H9 (cell line): ENCODE results near the gene ASB8. TPM values are rescaled to one million over a fixed set of nuclear protein-coding genes. Genes with fewer than 3 reads are reported as not detected.

Experiments used
- DNase-seq: peaks from one replicate; pipeline ENCODE4 v3.0.0-alpha.2; 2017
- H2AFZ ChIP-seq: one replicate; pipeline ENCODE4 v1.6.1; 2013; ENCODE audit warnings: mild to moderate bottlenecking, low read length, control low read depth, moderate library complexity
- H2AK5ac ChIP-seq: 2 replicates; pipeline ENCODE4 v1.6.1; 2013; ENCODE audit warnings: low read length, control low read depth, mixed read lengths; ENCODE audit not compliant: insufficient read length
- H2BK120ac ChIP-seq: one replicate; pipeline ENCODE4 v1.6.1; 2013; ENCODE audit warnings: low read depth, mild to moderate bottlenecking, low read length, control low read depth, inconsistent platforms; ENCODE audit not compliant: poor library complexity, severe bottlenecking
- H2BK12ac ChIP-seq: 2 replicates; pipeline ENCODE4 v1.6.1; 2013; ENCODE audit warnings: low read length, control low read depth, mixed read lengths, low read depth; ENCODE audit not compliant: insufficient read length
- H2BK15ac ChIP-seq: 2 replicates; pipeline ENCODE4 v1.6.1; 2013; ENCODE audit warnings: low read depth, low read length, control low read depth
- H2BK20ac ChIP-seq: one replicate; pipeline ENCODE4 v1.6.1; 2013; ENCODE audit warnings: low read depth, mild to moderate bottlenecking, low read length, control low read depth, inconsistent platforms; ENCODE audit not compliant: poor library complexity, severe bottlenecking
- H2BK5ac ChIP-seq: 2 replicates; pipeline ENCODE4 v1.6.1; 2013; ENCODE audit warnings: low read length, control low read depth, mixed read lengths; ENCODE audit not compliant: insufficient read length
- H3K14ac ChIP-seq: 2 replicates; pipeline ENCODE4 v1.6.1; 2013; ENCODE audit warnings: low read length, control low read depth; ENCODE audit not compliant: insufficient read depth
- H3K18ac ChIP-seq: 2 replicates; pipeline ENCODE4 v1.6.1; 2013; ENCODE audit warnings: low read depth, mild to moderate bottlenecking, mixed read lengths, low read length, control low read depth; ENCODE audit not compliant: insufficient read length
- H3K23ac ChIP-seq: 2 replicates; pipeline ENCODE4 v1.6.1; 2013; ENCODE audit warnings: low read length, control low read depth, mixed read lengths, low read depth; ENCODE audit not compliant: insufficient read length
- H3K23me2 ChIP-seq: 2 replicates; pipeline ENCODE4 v1.6.1; 2013; ENCODE audit warnings: low read depth, mild to moderate bottlenecking, mixed read lengths, low read length, control low read depth; ENCODE audit not compliant: insufficient read length, poor library complexity, severe bottlenecking
- H3K27ac ChIP-seq: 2 replicates; pipeline ENCODE4 v1.5.1; 2013; ENCODE audit warnings: low read length, control low read depth, mixed read lengths, low read depth; ENCODE audit not compliant: insufficient read length
- H3K27me3 ChIP-seq: 2 replicates; pipeline ENCODE4 v1.6.1; 2013; ENCODE audit warnings: low read length, control low read depth, inconsistent platforms; ENCODE audit not compliant: insufficient read depth
- H3K4ac ChIP-seq: 2 replicates; pipeline ENCODE4 v1.6.1; 2013; ENCODE audit warnings: low read depth, mild to moderate bottlenecking, control low read depth, inconsistent platforms, low read length, moderate library complexity
- H3K4me1 ChIP-seq: 2 replicates; pipeline ENCODE4 v1.6.1; 2013; ENCODE audit warnings: low read length, control low read depth, inconsistent platforms; ENCODE audit not compliant: insufficient read depth
- H3K4me2 ChIP-seq: 2 replicates; pipeline ENCODE4 v1.6.1; 2013; ENCODE audit warnings: low read length, control low read depth, mixed read lengths; ENCODE audit not compliant: insufficient read length, insufficient read depth
- H3K56ac ChIP-seq: 2 replicates; pipeline ENCODE4 v1.6.1; 2013; ENCODE audit warnings: low read depth, mild to moderate bottlenecking, mixed read lengths, low read length, control low read depth; ENCODE audit not compliant: insufficient read length
- H3K79me1 ChIP-seq: 2 replicates; pipeline ENCODE4 v1.6.1; 2013; ENCODE audit warnings: low read depth, mild to moderate bottlenecking, moderate library complexity, low read length, control low read depth, inconsistent platforms; ENCODE audit not compliant: insufficient read depth, poor library complexity, severe bottlenecking
- H3K79me2 ChIP-seq: 2 replicates; pipeline ENCODE4 v1.6.1; 2013; ENCODE audit warnings: low read length, control low read depth, inconsistent platforms; ENCODE audit not compliant: insufficient read depth
- H3K9ac ChIP-seq: 2 replicates; pipeline ENCODE4 v1.6.1; 2013; ENCODE audit warnings: low read length, control low read depth, mixed read lengths; ENCODE audit not compliant: insufficient read length; ENCODE audit errors: extremely low read depth
- H3K9me3 ChIP-seq: one replicate; pipeline ENCODE4 v1.6.1; 2013; ENCODE audit warnings: low read depth, low read length, inconsistent platforms; ENCODE audit not compliant: control insufficient read depth
- H3T11ph ChIP-seq: one replicate; pipeline ENCODE4 v1.6.1; 2013; ENCODE audit warnings: mild to moderate bottlenecking, low read length, control low read depth, inconsistent platforms
- H4K20me1 ChIP-seq: one replicate; pipeline ENCODE4 v1.6.1; 2013; ENCODE audit not compliant: control insufficient read depth, insufficient read length, insufficient read depth
- H4K5ac ChIP-seq: 2 replicates; pipeline ENCODE4 v1.6.1; 2013; ENCODE audit warnings: low read depth, mild to moderate bottlenecking, mixed read lengths, low read length, control low read depth; ENCODE audit not compliant: insufficient read length
- H4K8ac ChIP-seq: replicated peaks from 2 replicates; pipeline ENCODE4 v1.6.1; 2013; ENCODE audit warnings: low read length, control low read depth, mixed read lengths, low read depth; ENCODE audit not compliant: insufficient read length
- H4K91ac ChIP-seq: 2 replicates; pipeline ENCODE4 v1.6.1; 2013; ENCODE audit warnings: low read depth, mild to moderate bottlenecking, moderate library complexity, mixed read lengths, low read length, control low read depth; ENCODE audit not compliant: insufficient read length
- H3K27ac Mint-ChIP-seq, 3 experiments: 2 replicates in 2 of 3; 3 replicates in 1 of 3; pipeline ENCODE4 v1.8.0; 2020 to 2021; ENCODE audit warnings: mixed read lengths in 3 of 3, mild to moderate bottlenecking in 1 of 3, moderate library complexity in 1 of 3
- H3K27me3 Mint-ChIP-seq: 2 replicates; pipeline ENCODE4 v1.8.0; 2021; ENCODE audit warnings: low read depth, mild to moderate bottlenecking, moderate library complexity, mixed read lengths
- H3K36me3 Mint-ChIP-seq, 3 experiments: 2 replicates in 2 of 3; 3 replicates in 1 of 3; pipeline ENCODE4 v1.8.0; 2020 to 2021; ENCODE audit warnings: low read depth in 3 of 3, mixed read lengths in 3 of 3; ENCODE audit not compliant: insufficient read depth in 1 of 3
- H3K4me1 Mint-ChIP-seq, 2 experiments: 2 replicates each; pipeline ENCODE4 v1.8.0; 2020; ENCODE audit warnings: mixed read lengths in 2 of 2
- H3K4me3 Mint-ChIP-seq, 2 experiments: 2 replicates in 1 of 2; 3 replicates in 1 of 2; pipeline ENCODE4 v1.8.0; 2020 to 2021; ENCODE audit warnings: mild to moderate bottlenecking in 2 of 2, mixed read lengths in 2 of 2, moderate library complexity in 1 of 2
- H3K9me3 Mint-ChIP-seq, 2 experiments: 2 replicates in 1 of 2; 3 replicates in 1 of 2; pipeline ENCODE4 v1.8.0; 2020; ENCODE audit warnings: mild to moderate bottlenecking in 2 of 2, mixed read lengths in 2 of 2, moderate library complexity in 1 of 2
- CTCF ChIP-seq: fragments of 200-600 bp; sonication (generic); conservative IDR thresholded peaks from 3 replicates; pipeline ENCODE4 v1.8.0; 2021; ENCODE audit warnings: antibody characterized with exemption, mild to moderate bottlenecking
- total RNA-seq: library from RNA; stranded (reverse); gene quantifications from 2 replicates; pipeline ENCODE4 v1.2.1, GENCODE V29; 2021

Gene ASB8
- total RNA-seq, 1 experiment from 2014 or later, result 10.9 TPM

DNA sequence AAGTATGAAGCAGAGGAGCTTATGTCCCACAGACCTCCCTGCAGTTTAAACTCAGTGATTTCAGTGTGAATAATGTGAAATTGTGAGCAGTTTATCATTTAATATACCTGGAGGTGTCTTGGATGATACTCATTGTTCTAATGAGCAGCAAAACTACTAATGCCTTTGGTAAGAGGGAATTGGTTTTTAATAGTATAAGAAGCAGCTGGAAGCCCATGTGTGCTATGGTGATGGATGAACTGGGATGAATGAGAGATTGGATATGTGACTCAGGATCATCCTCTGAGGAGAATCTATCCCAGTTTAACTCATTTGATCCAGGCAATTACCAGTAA lies 19.1 kb upstream of the ASB8 start:
- peak overlapping the region; percentile 67 for H3K4me2 ChIP-seq
- H3K79me2 ChIP-seq, result no peaks in the 10 kb centered on the region
- no peak overlapping the region for H2BK5ac ChIP-seq
- no peak overlapping the region for H2BK120ac ChIP-seq
- H3K27ac Mint-ChIP-seq, result peak overlapping the region in 1 of 3 experiments; percentile 91; a peak in 1 of 7 replicates
- H2BK12ac ChIP-seq, result no peak overlapping the region
- no peak overlapping the region for H4K91ac ChIP-seq
- peak overlapping the region; percentile 62 for H3K27ac ChIP-seq
- H3K4ac ChIP-seq, result no peak overlapping the region
- H3K4me1 ChIP-seq, result peaks cover 7% of the 10 kb centered on the region
- H3K23ac ChIP-seq, result no peak overlapping the region
- H2AFZ ChIP-seq, result no peak overlapping the region
- TF ChIP-seq CTCF, result no peak
- H2BK15ac ChIP-seq, result no peak overlapping the region
- no peaks in the 10 kb centered on the region for H3K36me3 Mint-ChIP-seq
- no peaks in the 10 kb centered on the region for H3K9me3 ChIP-seq
- no peak overlapping the region for H4K5ac ChIP-seq
- H3K79me1 ChIP-seq, result no peaks in the 10 kb centered on the region
- H3K9ac ChIP-seq, result no peak overlapping the region
- no peaks in the 10 kb centered on the region for H3K23me2 ChIP-seq
- no peak overlapping the region for H3K18ac ChIP-seq
- H4K20me1 ChIP-seq, result no peaks in the 10 kb centered on the region
- DNase-seq, result no peak
- H3T11ph ChIP-seq, result no peak overlapping the region
- no peak overlapping the region for H3K56ac ChIP-seq
- peaks cover 44% of the 10 kb centered on the region for H3K27me3 Mint-ChIP-seq
- no peaks in the 10 kb centered on the region for H3K9me3 Mint-ChIP-seq
- peaks cover 24 to 29% of the 10 kb centered on the region in 2 experiments for H3K4me1 Mint-ChIP-seq
- H2BK20ac ChIP-seq, result no peak overlapping the region
- no peak overlapping the region for H4K8ac ChIP-seq
- H3K27me3 ChIP-seq, result no peaks in the 10 kb centered on the region; the same call in 1 of the 2 replicates
- no peak overlapping the region for H2AK5ac ChIP-seq
- H3K14ac ChIP-seq, result no peak overlapping the region
- peak overlapping the region in 1 of 2 experiments; percentile 33; a peak in 2 of 5 replicates for H3K4me3 Mint-ChIP-seq
